Adrenal gland (tissue), 12 donors: ENCODE measurements around the gene SFRP5. TPM values are rescaled to one million over a fixed set of nuclear protein-coding genes. Genes with fewer than 3 reads are reported as not detected.

Experiments
- DNase-seq, 7 donors: peaks; one replicate each; pipeline ENCODE4 v3.0.0-alpha.2; 2019 to 2020
- H3K27ac ChIP-seq, 5 donors: fragments of 200-600 bp; sonication (generic) in 4 of 5; 1 replicate in 3 of 5; 2 replicates in 2 of 5; pipeline versions ENCODE4 v1.5.1 to v1.8.0; 2016 to 2020; ENCODE audit warnings: mild to moderate bottlenecking in 1 of 5
- H3K27me3 ChIP-seq: fragments of 200-600 bp; 2 replicates; pipeline ENCODE4 v1.8.0; 2021
- H3K36me3 ChIP-seq, 2 donors: fragments of 200-600 bp; replicated peaks in 1 of 2; 1 replicate in 1 of 2; 2 replicates in 1 of 2; pipeline versions ENCODE4 v1.5.1 to v1.8.0; 2018 to 2022
- H3K4me1 ChIP-seq, 2 donors: fragments of 200-600 bp; replicated peaks in 1 of 2; 1 replicate in 1 of 2; 2 replicates in 1 of 2; pipeline versions ENCODE4 v1.5.1 to v1.8.0; 2018 to 2021
- H3K4me3 ChIP-seq, 4 donors: fragments of 200-600 bp; sonication (generic) in 3 of 4; one replicate each; pipeline ENCODE4 v1.5.1; 2016 to 2018
- H3K9me3 ChIP-seq, 3 donors: fragments of 200-600 bp; sonication (generic) in 1 of 3; replicated peaks in 1 of 3; 1 replicate in 2 of 3; 2 replicates in 1 of 3; pipeline versions ENCODE4 v1.5.1 to v1.8.0; 2016 to 2021
- POLR2A ChIP-seq, 2 donors: fragments of 450-650 bp; IDR thresholded peaks; one replicate each; pipeline ENCODE4 v1.6.1; 2017; ENCODE audit warnings: antibody characterized with exemption in 2 of 2, mild to moderate bottlenecking in 2 of 2, moderate library complexity in 1 of 2
- WGBS, 4 donors: extraction: QIAGEN DNeasy Blood & Tissue Kit in 2 of 4; methylation state at CpG; one replicate each; pipeline versions ENCODE4 v1.1.5 to v1.1.7; 2013 to 2017; 5-methylcytosine and 5-hydroxymethylcytosine counted together
- intact Hi-C, 2 donors: fragments of 100-400 bp; cut with DNase I; formaldehyde crosslinking; loops; one replicate each; pipeline versions ENCODE4 v1.14.1 to v1.15.0; 2022 to 2023
- polyA plus RNA-seq, 3 donors: library from polyadenylated mRNA; stranded (reverse); fragments of 200-250 nt in 2 of 3; fragments of 350-450 nt in 1 of 3; fragmentation: Illumina TruSeq in 1 of 3; extraction: RNeasy Lipid Tissue Mini Kit (QIAGEN cat#74804) in 1 of 3; gene quantifications; one replicate each; pipeline ENCODE4 v1.2.3, GENCODE V29; 2013 to 2014
- total RNA-seq, 9 donors: library from RNA; depleted of rRNA in 4 of 9; stranded (reverse); fragments of >200 nt in 4 of 9; fragments of 120-200 nt in 1 of 9; fragmentation: NEBNext Ultra II Directional in 1 of 9; extraction: Animal tissue kit (Norgen Biotek cat#: 25700) in 1 of 9; gene quantifications; one replicate each; pipeline versions ENCODE4 v1.1.0 to v1.2.4, GENCODE V29; 2013 to 2023
- TF ChIP-seq, protein P1 (sequence below), 6 experiments: fragments of 450-650 bp in 4 of 6; fragments of 200-600 bp in 2 of 6; sonication (generic) in 1 of 6; IDR thresholded peaks; 1 replicate in 5 of 6; 2 replicates in 1 of 6; pipeline versions ENCODE4 v1.5.1 to v1.8.0; 2016 to 2021; ENCODE audit warnings: antibody characterized with exemption in 6 of 6, mild to moderate bottlenecking in 2 of 6, moderate library complexity in 1 of 6
- donor health status: healthy with polysubstance abuse.
- donor health status: Bipolar disorder and iron deficiency.
- donor health status: DM: yes; HTN: yes; CAD: no.
- donor health status: DM: no; HTN: no; CAD: no.
- donor health status: DM: no; HTN: no; CAD: no.
- donor health status: DM: yes; HTN: yes; CAD: no.

The SFRP5 gene
- total and polyA plus RNA-seq, 12 donors = 0.22 to 43.4 (median 5.2) TPM

DNA sequence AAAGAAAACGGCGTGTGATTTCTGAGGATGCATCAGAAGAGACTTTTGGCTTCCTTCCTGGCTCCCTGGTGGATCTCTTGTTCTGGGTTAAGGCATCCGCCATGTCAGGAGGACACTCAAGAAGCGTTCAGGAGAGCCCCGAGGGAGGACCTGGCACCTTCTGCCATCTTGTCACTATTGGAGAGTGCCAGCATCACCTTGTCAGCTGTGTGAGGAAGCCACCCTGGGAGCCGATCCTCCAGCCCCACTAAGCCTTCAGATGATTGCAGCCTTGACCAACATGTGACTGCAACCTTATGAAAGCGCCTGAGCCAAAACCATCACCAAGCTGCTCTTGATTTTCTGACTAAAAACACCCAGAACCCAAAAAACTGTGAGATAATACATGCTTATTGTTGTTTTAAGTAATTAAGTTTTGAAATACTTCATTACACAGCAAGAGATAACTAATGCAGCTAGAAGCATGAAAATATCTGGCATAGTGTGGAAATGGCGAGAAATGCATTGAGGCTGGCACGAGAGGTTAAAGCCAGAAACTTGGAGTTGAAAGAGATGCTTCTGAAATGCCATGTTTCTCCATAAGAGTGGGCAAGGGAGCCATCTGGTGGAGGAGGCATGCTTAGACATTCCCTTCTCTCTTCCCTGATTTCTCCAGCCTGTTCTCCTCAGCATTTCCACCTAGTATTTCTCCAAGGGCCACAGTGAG is 40.3 kb downstream of the SFRP5 start:
- TF ChIP-seq, protein P1, sequence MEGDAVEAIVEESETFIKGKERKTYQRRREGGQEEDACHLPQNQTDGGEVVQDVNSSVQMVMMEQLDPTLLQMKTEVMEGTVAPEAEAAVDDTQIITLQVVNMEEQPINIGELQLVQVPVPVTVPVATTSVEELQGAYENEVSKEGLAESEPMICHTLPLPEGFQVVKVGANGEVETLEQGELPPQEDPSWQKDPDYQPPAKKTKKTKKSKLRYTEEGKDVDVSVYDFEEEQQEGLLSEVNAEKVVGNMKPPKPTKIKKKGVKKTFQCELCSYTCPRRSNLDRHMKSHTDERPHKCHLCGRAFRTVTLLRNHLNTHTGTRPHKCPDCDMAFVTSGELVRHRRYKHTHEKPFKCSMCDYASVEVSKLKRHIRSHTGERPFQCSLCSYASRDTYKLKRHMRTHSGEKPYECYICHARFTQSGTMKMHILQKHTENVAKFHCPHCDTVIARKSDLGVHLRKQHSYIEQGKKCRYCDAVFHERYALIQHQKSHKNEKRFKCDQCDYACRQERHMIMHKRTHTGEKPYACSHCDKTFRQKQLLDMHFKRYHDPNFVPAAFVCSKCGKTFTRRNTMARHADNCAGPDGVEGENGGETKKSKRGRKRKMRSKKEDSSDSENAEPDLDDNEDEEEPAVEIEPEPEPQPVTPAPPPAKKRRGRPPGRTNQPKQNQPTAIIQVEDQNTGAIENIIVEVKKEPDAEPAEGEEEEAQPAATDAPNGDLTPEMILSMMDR (IDR thresholded peaks at IDR 0.05) = peak; percentile 65 to 95 (median 92)
- TF ChIP-seq POLR2A (IDR thresholded peaks at IDR 0.05) = no peak
- peak; percentile 68 to 90 (median 72) for DNase-seq
- Histone ChIP-seq H3K4me3 (no peak overlapping the region), H3K4me1 (no peaks in the 10 kb centered on the region), H3K36me3 (no peaks in the 10 kb centered on the region), H3K27me3 (no peaks in the 10 kb centered on the region), H3K9me3 (no peaks in the 10 kb centered on the region), H3K27ac (no peak overlapping the region)
- intact Hi-C loops = loop anchor here (5.0 to 10.0 kb wide), 2 partner anchors 34 to 157 kb away; partner anchors contain the start of gene ANKRD2 (in 1 of the 2)
- WGBS, 4 donors = 54 to 60% (median 56%) methylated on average over 8 to 9 of the region's 9 CpGs

DNA sequence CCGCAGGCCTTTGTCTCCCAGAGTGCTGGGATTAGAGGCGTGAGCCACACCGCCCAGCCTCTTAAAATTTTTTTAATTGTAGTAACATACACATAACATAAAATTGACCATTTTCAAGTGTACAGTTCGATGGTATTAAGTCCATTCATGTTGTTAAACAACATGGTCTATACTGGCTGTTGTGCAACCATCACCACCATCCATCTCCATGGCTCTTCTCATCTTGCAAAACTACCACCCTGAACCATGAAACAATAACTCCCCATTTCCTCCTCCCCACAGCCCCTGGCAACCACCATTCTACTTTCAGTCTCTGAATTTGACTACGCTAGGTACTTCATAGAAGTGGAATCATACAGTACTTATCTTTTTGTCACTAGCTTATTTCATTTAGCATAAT is 42.8 kb downstream of the SFRP5 start:
- Histone ChIP-seq H3K27ac (no peak overlapping the region), H3K27me3 (no peaks in the 10 kb centered on the region), H3K36me3 (no peaks in the 10 kb centered on the region), H3K4me3 (no peak overlapping the region), H3K9me3 (no peaks in the 10 kb centered on the region), H3K4me1 (no peaks in the 10 kb centered on the region)
- TF ChIP-seq POLR2A (IDR thresholded peaks at IDR 0.05) = no peak
- TF ChIP-seq, protein P1 (IDR thresholded peaks at IDR 0.05) = no peak
- DNase-seq = no peak
- 82 to 91% (median 88%) methylated on average over 5 of the region's 5 CpGs for WGBS, 4 donors
- intact Hi-C loops = no loop called here

DNA sequence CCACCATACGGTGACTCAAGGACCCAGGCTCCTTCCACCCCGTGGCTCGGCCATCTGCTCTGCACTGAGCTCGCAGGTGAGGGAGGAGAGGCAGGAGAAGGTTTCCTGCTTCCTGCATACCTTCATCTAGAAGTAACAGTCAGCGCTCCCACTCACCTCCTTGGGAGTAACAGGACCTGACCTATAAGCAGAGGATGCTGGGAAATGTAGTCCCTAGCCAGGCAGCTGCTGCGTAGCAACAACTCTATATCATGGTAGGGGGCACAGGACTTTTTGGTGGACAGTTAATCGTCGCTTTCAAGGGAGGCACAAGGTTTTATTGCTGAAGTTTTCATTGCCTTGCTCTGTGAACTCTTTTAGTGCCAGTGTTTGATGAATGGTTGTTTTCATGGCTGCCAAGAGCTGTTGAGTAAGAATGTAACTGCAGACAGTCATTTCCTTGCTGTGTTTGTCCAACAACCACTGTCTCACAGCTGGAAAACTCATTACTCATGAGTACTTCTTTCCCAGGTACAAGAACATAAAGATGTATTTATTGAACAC is 45.1 kb downstream of the SFRP5 start:
- DNase-seq = peak in 6 of 7 donors; percentile 42 to 73 (median 59)
- TF ChIP-seq, protein P1 (IDR thresholded peaks at IDR 0.05) = no peak
- H3K27me3 ChIP-seq = no peaks in the 10 kb centered on the region

DNA sequence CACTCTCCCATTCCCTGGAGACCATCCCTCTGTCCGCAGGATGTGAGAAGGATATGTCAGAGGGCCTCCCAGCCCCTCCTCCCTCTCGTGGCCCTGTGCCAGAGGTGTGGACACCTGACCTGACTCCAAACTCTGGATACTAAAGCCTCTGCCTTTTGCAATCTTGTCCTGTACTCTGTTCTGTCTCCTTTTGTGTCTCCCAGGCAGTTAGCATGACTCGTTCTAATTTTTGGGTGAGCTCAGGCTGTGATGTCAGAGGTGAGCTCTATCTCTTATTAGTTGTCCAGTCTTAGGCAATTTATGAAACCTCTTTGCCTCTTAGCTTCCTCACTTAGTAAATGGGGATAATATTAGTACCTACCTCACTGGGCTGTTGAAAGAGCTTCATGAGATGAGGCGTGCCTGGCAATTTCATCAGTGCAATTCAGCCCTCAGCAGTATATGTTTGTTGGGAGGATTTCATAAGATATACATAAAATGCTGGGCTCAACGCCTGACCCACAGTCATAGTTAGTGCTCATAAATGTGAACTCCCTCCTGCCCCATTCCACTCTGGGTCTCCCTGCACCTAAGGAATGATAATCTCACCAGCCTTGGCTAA is 47.4 kb downstream of the SFRP5 start:
- no peak for TF ChIP-seq POLR2A (IDR thresholded peaks at IDR 0.05)
- Histone ChIP-seq H3K4me1 (no peaks in the 10 kb centered on the region), H3K36me3 (no peaks in the 10 kb centered on the region), H3K27me3 (no peaks in the 10 kb centered on the region), H3K27ac (peak overlapping the region in 1 of 5 donors; percentile 49), H3K9me3 (no peaks in the 10 kb centered on the region), H3K4me3 (no peak overlapping the region)
- intact Hi-C loops = no loop called here
- DNase-seq = no peak
- WGBS, 4 donors = 43 to 63% (median 55%) methylated on average over 5 of the region's 5 CpGs

More for the DNA sequence above, 45.1 kb downstream of the SFRP5 start:
- intact Hi-C loops = no loop called here
- H3K27ac ChIP-seq = peak overlapping the region in 1 of 5 donors; percentile 66
- WGBS, 4 donors = 24 to 39% (median 35%) methylated on average over 7 to 8 of the region's 8 CpGs
- H3K36me3 ChIP-seq = no peaks in the 10 kb centered on the region
- peak overlapping the region in 1 of 4 donors; percentile 11 for H3K4me3 ChIP-seq
- H3K9me3 ChIP-seq = no peaks in the 10 kb centered on the region
- H3K4me1 ChIP-seq = no peaks in the 10 kb centered on the region
